SK-N-MC (cell line): Measurements from ENCODE around the gene WFIKKN1.

ENCODE experiments used
- EZH2 ChIP-seq: fragments of 200-600 bp; sonication (generic); IDR thresholded peaks from one replicate; pipeline ENCODE4 v1.6.1; 2017; ENCODE audit warnings: antibody characterized with exemption
- FOXP2 ChIP-seq: optimal IDR thresholded peaks from 2 replicates; pipeline ENCODE3; 2011; ENCODE audit warnings: mild to moderate bottlenecking, moderate library complexity; ENCODE audit not compliant: insufficient read depth; ENCODE audit errors: extremely low read length, control extremely low read depth
- POLR2AphosphoS5 ChIP-seq: IDR thresholded peaks from 2 replicates; pipeline ENCODE4 v1.6.1; 2012; ENCODE audit warnings: mild to moderate bottlenecking, low read depth, low read length, borderline replicate concordance

DNA sequence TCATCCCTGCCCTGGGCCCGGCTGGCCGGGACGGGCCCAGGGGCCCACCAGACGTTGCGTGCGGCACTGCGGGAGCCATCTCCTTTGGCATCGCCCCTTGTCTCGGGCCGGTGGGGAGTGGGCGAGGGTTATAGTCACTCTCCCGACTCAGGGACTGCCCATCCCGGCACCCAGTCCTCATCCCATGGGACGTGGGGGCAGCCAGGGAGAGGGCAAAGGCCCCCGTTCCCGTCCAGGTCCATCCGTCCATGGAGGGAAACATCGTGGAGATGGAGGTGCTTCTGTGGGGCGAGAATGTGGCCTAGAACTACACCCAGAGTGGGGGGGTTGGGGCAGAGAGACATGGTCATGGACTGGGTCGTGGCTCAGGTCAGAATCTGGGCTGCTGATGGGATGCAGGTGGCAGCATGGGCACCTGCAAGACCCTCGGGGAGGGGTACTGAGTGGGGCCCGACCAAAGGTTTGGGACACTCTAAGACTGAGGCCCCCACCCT is 15.9 kb downstream of the WFIKKN1 start:
- 0 out of 2 replicates have a peak, but pooled peaks have one; percentile 2 for TF ChIP-seq POLR2AphosphoS5
- no peak for TF ChIP-seq EZH2
- TF ChIP-seq FOXP2, result no peak
